ENCODE data around the gene RBM38. TPM values are rescaled to one million over a fixed set of nuclear protein-coding genes. Genes with fewer than 3 reads are reported as not detected.

Gene RBM38
- total RNA-seq, 1 experiment from 2014 or later: 52.7 TPM

GRCh38 chr20:57439993-57440392, 48.8 kb downstream of the RBM38 start:
- no peak overlapping the region for H3K4me3 ChIP-seq (ENCODE audit: low read depth, low read length, poor library complexity, severe bottlenecking)
- H3K27me3 ChIP-seq (replicated peaks; ENCODE audit: insufficient read depth, low read depth, low read length, poor library complexity): no peaks in the 10 kb centered on the region
- TF ChIP-seq EZH2 (IDR thresholded peaks at IDR 0.05; ENCODE audit: borderline replicate concordance, low read depth, low read length, poor library complexity, severe bottlenecking) (no peak), CTCF (conservative IDR thresholded peaks at IDR 0.05; ENCODE audit: low read depth, low read length) (no peak)
- intact Hi-C loops (cut with micrococcal nuclease; ENCODE audit: unreplicated experiment): no loop called here
- no peak overlapping the region for H3K27ac ChIP-seq (ENCODE audit: low read depth, low read length, poor library complexity, severe bottlenecking)
- DNase-seq (ENCODE audit: low spot score): no peak
- ChIA-PET CTCF (no interaction called here), POLR2A (ENCODE audit: low non-redundant PET) (no interaction called here)
- peaks cover 6% of the 10 kb centered on the region for H3K4me1 ChIP-seq (ENCODE audit: insufficient read depth, low read length, poor library complexity, severe bottlenecking)
- no peaks in the 10 kb centered on the region for H3K9me3 ChIP-seq (ENCODE audit: low read depth, low read length, poor library complexity, severe bottlenecking)
- no TSS peak for BruUV-seq (replicated peaks)
- H3K36me3 ChIP-seq (ENCODE audit: insufficient read depth, low read length, poor library complexity, severe bottlenecking): no peaks in the 10 kb centered on the region

- Histone ChIP-seq H3K4me3 (ENCODE audit: low read depth, low read length, poor library complexity, severe bottlenecking) (no peak overlapping the region), H3K27me3 (replicated peaks; ENCODE audit: insufficient read depth, low read depth, low read length, poor library complexity) (no peaks in the 10 kb centered on the region), H3K36me3 (ENCODE audit: insufficient read depth, low read length, poor library complexity, severe bottlenecking) (no peaks in the 10 kb centered on the region), H3K27ac (ENCODE audit: low read depth, low read length, poor library complexity, severe bottlenecking) (no peak overlapping the region), H3K4me1 (ENCODE audit: insufficient read depth, low read length, poor library complexity, severe bottlenecking) (no peaks in the 10 kb centered on the region), H3K9me3 (ENCODE audit: low read depth, low read length, poor library complexity, severe bottlenecking) (no peaks in the 10 kb centered on the region)
- no peak for DNase-seq (ENCODE audit: low spot score)
- intact Hi-C loops (cut with micrococcal nuclease; ENCODE audit: unreplicated experiment): no loop called here
- ChIA-PET POLR2A (ENCODE audit: low non-redundant PET) (no interaction called here), CTCF (no interaction called here)
- BruUV-seq (replicated peaks): no TSS peak
- TF ChIP-seq EZH2 (IDR thresholded peaks at IDR 0.05; ENCODE audit: borderline replicate concordance, low read depth, low read length, poor library complexity, severe bottlenecking) (no peak), CTCF (conservative IDR thresholded peaks at IDR 0.05; ENCODE audit: low read depth, low read length) (no peak)
These were observed 49.7 kb downstream of the RBM38 start for GRCh38 chr20:57440678-57441509.

GRCh38 chr20:57441510-57442154, 50.4 kb downstream of the RBM38 start:
- no peak for TF ChIP-seq CTCF (conservative IDR thresholded peaks at IDR 0.05; ENCODE audit: low read depth, low read length)
- no peak for TF ChIP-seq EZH2 (IDR thresholded peaks at IDR 0.05; ENCODE audit: borderline replicate concordance, low read depth, low read length, poor library complexity, severe bottlenecking)
- H3K4me3 ChIP-seq (ENCODE audit: low read depth, low read length, poor library complexity, severe bottlenecking): no peak overlapping the region
- intact Hi-C loops (cut with micrococcal nuclease; ENCODE audit: unreplicated experiment): no loop called here
- POLR2A ChIA-PET (ENCODE audit: low non-redundant PET): no interaction called here
- no peak for DNase-seq (ENCODE audit: low spot score)
- no TSS peak for BruUV-seq (replicated peaks)
- H3K36me3 ChIP-seq (ENCODE audit: insufficient read depth, low read length, poor library complexity, severe bottlenecking): no peaks in the 10 kb centered on the region
- H3K4me1 ChIP-seq (ENCODE audit: insufficient read depth, low read length, poor library complexity, severe bottlenecking): no peaks in the 10 kb centered on the region
- no peaks in the 10 kb centered on the region for H3K27me3 ChIP-seq (replicated peaks; ENCODE audit: insufficient read depth, low read depth, low read length, poor library complexity)
- CTCF ChIA-PET: no interaction called here
- no peak overlapping the region for H3K27ac ChIP-seq (ENCODE audit: low read depth, low read length, poor library complexity, severe bottlenecking)
- no peaks in the 10 kb centered on the region for H3K9me3 ChIP-seq (ENCODE audit: low read depth, low read length, poor library complexity, severe bottlenecking)

Measured in A673 (cell line).